Esophagus squamous epithelium (tissue), 5 donors: ENCODE measurements around the gene DLGAP1. TPM values are rescaled to one million over a fixed set of nuclear protein-coding genes. Genes with fewer than 3 reads are reported as not detected.
A peak's percentile ranks its signal among the peaks of the same experiment; 100 is the strongest.

Source experiments
- DNase-seq: peaks from one replicate; lab custom pipeline; 2025; lab: John Stamatoyannopoulos, UW
- H3K27ac ChIP-seq, 4 donors: fragments of 200-600 bp; sonication (generic); one replicate each; pipeline ENCODE4 v1.5.1; 2016 to 2019; ENCODE audit warnings: mild to moderate bottlenecking in 1 of 4
- H3K27me3 ChIP-seq, 4 donors: fragments of 200-600 bp; sonication (generic); 1 replicate in 3 of 4; 2 replicates in 1 of 4; pipeline versions ENCODE4 v1.5.1 to v1.6.0; 2017 to 2021; ENCODE audit warnings: antibody characterized with exemption in 1 of 4
- H3K36me3 ChIP-seq, 3 donors: fragments of 200-600 bp; sonication (generic); one replicate each; pipeline ENCODE4 v1.5.1; 2016 to 2019
- H3K4me1 ChIP-seq, 3 donors: fragments of 200-600 bp; sonication (generic); one replicate each; pipeline ENCODE4 v1.5.1; 2017 to 2019
- H3K4me3 ChIP-seq, 4 donors: fragments of 200-600 bp; sonication (generic); 1 replicate in 3 of 4; 2 replicates in 1 of 4; pipeline ENCODE4 v1.5.1; 2016 to 2019; ENCODE audit warnings: mild to moderate bottlenecking in 2 of 4, moderate library complexity in 1 of 4
- H3K9me3 ChIP-seq, 3 donors: fragments of 200-600 bp; sonication (generic); one replicate each; pipeline ENCODE4 v1.5.1; 2016 to 2019
- CTCF ChIP-seq, 6 experiments: fragments of 450-650 bp in 4 of 6; fragments of 200-600 bp in 2 of 6; sonication (generic) in 2 of 6; IDR thresholded peaks; one replicate each; pipeline ENCODE4 v1.5.1; 2016 to 2019; ENCODE audit warnings: antibody characterized with exemption in 6 of 6, mild to moderate bottlenecking in 4 of 6, moderate library complexity in 4 of 6
- POLR2A ChIP-seq, 4 donors: fragments of 450-650 bp; IDR thresholded peaks; one replicate each; pipeline ENCODE4 v1.6.1; 2017; ENCODE audit warnings: antibody characterized with exemption in 4 of 4, mild to moderate bottlenecking in 4 of 4, moderate library complexity in 3 of 4
- WGBS, 2 donors: methylation state at CpG; one replicate each; pipeline ENCODE4 v1.1.5; 2018; 5-methylcytosine and 5-hydroxymethylcytosine counted together
- intact Hi-C: fragments of 100-400 bp; cut with DNase I; formaldehyde crosslinking; loops from one replicate; pipeline ENCODE4 v1.15.0; 2022
- total RNA-seq, 4 donors: library from RNA; depleted of rRNA; stranded (reverse); fragments of >200 nt; gene quantifications; one replicate each; pipeline ENCODE4 v1.1.0, GENCODE V29; 2016
- donor health status: DM: yes; HTN: yes; CAD: no.

The DLGAP1 gene
- total RNA-seq, 4 donors from 2014 or later = 0.09 to 1.5 (median 0.52) TPM

GRCh38 chr18:3819961-3820360, 635.1 kb downstream of the DLGAP1 start:
- H3K27me3 ChIP-seq = no peaks in the 10 kb centered on the region
- no peaks in the 10 kb centered on the region for H3K9me3 ChIP-seq
- H3K27ac ChIP-seq = no peak overlapping the region
- WGBS, 2 donors = 75 to 84% methylated on average over 7 of the region's 7 CpGs
- intact Hi-C loops = no loop called here
- no peaks in the 10 kb centered on the region for H3K4me1 ChIP-seq
- H3K4me3 ChIP-seq = no peak overlapping the region
- TF ChIP-seq CTCF (IDR thresholded peaks at IDR 0.05) (no peak), POLR2A (IDR thresholded peaks at IDR 0.05) (no peak)
- no peak for DNase-seq
- no peaks in the 10 kb centered on the region for H3K36me3 ChIP-seq

- no peak for DNase-seq
- intact Hi-C loops = no loop called here
- Histone ChIP-seq H3K9me3 (no peaks in the 10 kb centered on the region), H3K27ac (peak overlapping the region in 1 of 4 donors; percentile 9), H3K4me1 (no peaks in the 10 kb centered on the region), H3K4me3 (no peak overlapping the region), H3K27me3 (no peaks in the 10 kb centered on the region), H3K36me3 (no peaks in the 10 kb centered on the region)
- TF ChIP-seq CTCF (IDR thresholded peaks at IDR 0.05) = no peak
- TF ChIP-seq POLR2A (IDR thresholded peaks at IDR 0.05) = no peak
- 50 to 58% methylated on average over 3 of the region's 3 CpGs for WGBS, 2 donors
Observed at GRCh38 chr18:3816610-3817363, 638.3 kb downstream of the DLGAP1 start.

- Histone ChIP-seq H3K36me3 (no peaks in the 10 kb centered on the region), H3K4me1 (no peaks in the 10 kb centered on the region), H3K27me3 (no peaks in the 10 kb centered on the region), H3K4me3 (no peak overlapping the region), H3K27ac (no peak overlapping the region), H3K9me3 (no peaks in the 10 kb centered on the region)
- WGBS, 2 donors = 76 to 77% methylated on average over 2 of the region's 2 CpGs
- DNase-seq = no peak
- intact Hi-C loops = no loop called here
- no peak for TF ChIP-seq CTCF (IDR thresholded peaks at IDR 0.05)
- no peak for TF ChIP-seq POLR2A (IDR thresholded peaks at IDR 0.05)
Observed at GRCh38 chr18:3815991-3816390, 639.1 kb downstream of the DLGAP1 start.

- TF ChIP-seq POLR2A (IDR thresholded peaks at IDR 0.05) (no peak), CTCF (IDR thresholded peaks at IDR 0.05) (no peak)
- DNase-seq = no peak
- H3K4me3 ChIP-seq = no peak overlapping the region
- intact Hi-C loops = no loop called here
- no peaks in the 10 kb centered on the region for H3K9me3 ChIP-seq
- H3K27ac ChIP-seq = no peak overlapping the region
- no peaks in the 10 kb centered on the region for H3K4me1 ChIP-seq
- 61 to 75% methylated on average over 3 of the region's 3 CpGs for WGBS, 2 donors
- H3K27me3 ChIP-seq = no peaks in the 10 kb centered on the region
- no peaks in the 10 kb centered on the region for H3K36me3 ChIP-seq
Observed at GRCh38 chr18:3814816-3815215, 640.3 kb downstream of the DLGAP1 start.

- intact Hi-C loops = no loop called here
- H3K27ac ChIP-seq = no peak overlapping the region
- no peak overlapping the region for H3K4me3 ChIP-seq
- no peak for DNase-seq
- 57 to 78% methylated on average over 2 of the region's 2 CpGs for WGBS, 2 donors
- H3K4me1 ChIP-seq = no peaks in the 10 kb centered on the region
- H3K9me3 ChIP-seq = no peaks in the 10 kb centered on the region
- no peaks in the 10 kb centered on the region for H3K27me3 ChIP-seq
- TF ChIP-seq CTCF (IDR thresholded peaks at IDR 0.05) (no peak), POLR2A (IDR thresholded peaks at IDR 0.05) (no peak)
- H3K36me3 ChIP-seq = no peaks in the 10 kb centered on the region
Observed at GRCh38 chr18:3810296-3810695, 644.8 kb downstream of the DLGAP1 start.
